K562 (cell line): ENCODE results near the gene ACHE. TPM values are rescaled to one million over a fixed set of nuclear protein-coding genes. Genes with fewer than 3 reads are reported as not detected.
A peak's percentile ranks its signal among the peaks of the same experiment; 100 is the strongest.

Experiments
- BMI1 ChIP-seq: fragments of 150-350 bp; IDR thresholded peaks from 2 replicates; pipeline ENCODE4 v1.6.1; 2014; ENCODE audit warnings: low read length
- CAMTA2 ChIP-seq: fragments of 250-450 bp; sonication (Bioruptor Pico); conservative IDR thresholded peaks from 2 replicates; pipeline ENCODE4 v1.5.1; 2022
- CBX1 ChIP-seq: sonication (generic); IDR thresholded peaks from 2 replicates; pipeline ENCODE4 v1.6.1; 2016; ENCODE audit warnings: antibody characterized with exemption, low read depth, mild to moderate bottlenecking
- CBX5 ChIP-seq: IDR thresholded peaks from 2 replicates; pipeline ENCODE4 v1.6.1; 2014; ENCODE audit warnings: low read depth, borderline replicate concordance
- COPS2 ChIP-seq: fragments of 450-650 bp; conservative IDR thresholded peaks from 2 replicates; pipeline ENCODE4 v1.6.1; 2016; ENCODE audit warnings: mild to moderate bottlenecking, moderate library complexity
- CTBP1 ChIP-seq: fragments of 450-650 bp; IDR thresholded peaks from 2 replicates; pipeline ENCODE4 v1.6.1; 2016; ENCODE audit warnings: borderline replicate concordance
- HDAC6 ChIP-seq: IDR thresholded peaks from 2 replicates; pipeline ENCODE4 v1.6.1; 2012; ENCODE audit warnings: low read depth, mild to moderate bottlenecking, control low read depth, inconsistent platforms, low read length, moderate library complexity
- KDM4B ChIP-seq, 2 experiments: fragments of 450-650 bp in 1 of 2; sonication (generic) in 1 of 2; IDR thresholded peaks; 2 replicates each; pipeline ENCODE4 v1.6.1; 2016 to 2017; ENCODE audit warnings: borderline replicate concordance in 2 of 2, antibody characterized with exemption in 1 of 2, low read depth in 1 of 2, mild to moderate bottlenecking in 1 of 2
- L3MBTL2 ChIP-seq: fragments of 450-650 bp; IDR thresholded peaks from 2 replicates; pipeline ENCODE4 v1.6.1; 2016; ENCODE audit warnings: mild to moderate bottlenecking, moderate library complexity
- MXI1 ChIP-seq: IDR thresholded peaks from 2 replicates; pipeline ENCODE4 v1.6.1; 2011; ENCODE audit warnings: low read depth, mild to moderate bottlenecking, improper control_type of control experiment, low read length
- NCOA2 ChIP-seq, 2 experiments: fragments of 450-650 bp; IDR thresholded peaks; 2 replicates each; pipeline ENCODE4 v1.6.1; 2018; ENCODE audit warnings: mild to moderate bottlenecking in 2 of 2, moderate library complexity in 1 of 2; ENCODE audit not compliant: partially characterized antibody in 2 of 2
- NR4A1 ChIP-seq, 2 experiments: fragments of 250-450 bp in 1 of 2; fragments of 450-650 bp in 1 of 2; sonication (Bioruptor Pico) in 1 of 2; IDR thresholded peaks; 2 replicates each; pipeline versions ENCODE4 v1.4.0 to v1.6.1; 2016 to 2020; ENCODE audit warnings: mild to moderate bottlenecking in 2 of 2, missing compliant biosample characterization in 1 of 2, missing genetic modification characterization in 1 of 2, moderate library complexity in 1 of 2
- PRMT5 ChIP-seq: sonication (generic); formaldehyde crosslinking; IDR thresholded peaks from 2 replicates; pipeline ENCODE4 v1.5.0; 2020; ENCODE audit warnings: missing genetic modification reagents
- RBM15 ChIP-seq: fragments of 200-400 bp; formaldehyde crosslinking; IDR thresholded peaks from 2 replicates; pipeline ENCODE4 v1.6.1; 2018; ENCODE audit warnings: mild to moderate bottlenecking, low read length, moderate library complexity; ENCODE audit not compliant: insufficient read depth
- SRSF1 ChIP-seq: fragments of 200-400 bp; formaldehyde crosslinking; IDR thresholded peaks from 2 replicates; pipeline ENCODE4 v1.6.1; 2017; ENCODE audit warnings: mild to moderate bottlenecking, low read depth, low read length, moderate library complexity
- TAF1 ChIP-seq: IDR thresholded peaks from 2 replicates; pipeline ENCODE4 v1.6.1; 2011; ENCODE audit warnings: mild to moderate bottlenecking, low read length, moderate library complexity; ENCODE audit not compliant: insufficient read depth, control insufficient read depth, severe bottlenecking; ENCODE audit errors: extremely low read depth
- WHSC1 ChIP-seq: IDR thresholded peaks from one replicate; pipeline ENCODE4 v1.6.1; 2012; ENCODE audit warnings: low read length, control low read depth, inconsistent platforms
- ZBTB7A ChIP-seq: IDR thresholded peaks from 2 replicates; pipeline ENCODE4 v1.6.1; 2011; ENCODE audit warnings: low read depth, mild to moderate bottlenecking, low read length, moderate library complexity, borderline replicate concordance; ENCODE audit not compliant: control insufficient read depth
- ZC3H11A ChIP-seq: IDR thresholded peaks from 2 replicates; pipeline ENCODE4 v1.6.1; 2012; ENCODE audit warnings: low read depth, low read length, improper control_type of control experiment
- ZNF830 ChIP-seq: fragments of 250-450 bp; sonication (Bioruptor Pico); IDR thresholded peaks from 2 replicates; pipeline ENCODE4 v1.5.0; 2021; ENCODE audit warnings: mild to moderate bottlenecking
- polyA plus RNA-seq, 8 experiments: library from polyadenylated mRNA; depleted of rRNA in 4 of 8; stranded (reverse) in 5 of 8; unstranded in 3 of 8; fragments of >200 nt; fragmentation: Nextera tagmentation in 2 of 8; fragmentation: Illumina TruSeq in 1 of 8; extraction: Ambion mirVana in 2 of 8; extraction: Trizol in 1 of 8; gene quantifications; 2 replicates each; pipeline versions ENCODE4 v1.2.1 to v1.2.3, GENCODE V29; 2011 to 2014; ENCODE audit warnings: inconsistent platforms in 1 of 8, missing spikeins in 1 of 8
- total RNA-seq, 7 experiments: library from RNA; depleted of rRNA in 6 of 7; stranded (reverse); fragments of >200 nt in 6 of 7; fragmentation: Illumina TruSeq in 2 of 7; extraction: Trizol in 2 of 7; gene quantifications; 2 replicates each; pipeline versions ENCODE4 v1.2.1 to v1.2.3, GENCODE V29; 2011 to 2021; ENCODE audit warnings: low replicate concordance in 1 of 7
- TF ChIP-seq, protein P1 (sequence below), 2 experiments: fragments of 250-450 bp in 1 of 2; fragments of 450-650 bp in 1 of 2; sonication (Bioruptor Pico) in 1 of 2; IDR thresholded peaks; 2 replicates each; pipeline versions ENCODE4 v1.6.1 to v1.8.0; 2016 to 2021; ENCODE audit warnings: mild to moderate bottlenecking in 2 of 2, moderate library complexity in 2 of 2, missing compliant biosample characterization in 1 of 2, missing genetic modification characterization in 1 of 2
- TF ChIP-seq, protein P2 (sequence below): fragments of 250-450 bp; sonication (Bioruptor Pico); IDR thresholded peaks from 2 replicates; pipeline ENCODE4 v1.8.0; 2021; ENCODE audit warnings: borderline replicate concordance, mild to moderate bottlenecking, moderate library complexity; ENCODE audit not compliant: poor library complexity, severe bottlenecking
- TF ChIP-seq, protein P3 (sequence below): fragments of 450-650 bp; formaldehyde crosslinking; IDR thresholded peaks from 2 replicates; pipeline ENCODE4 v1.4.0; 2022; ENCODE audit warnings: mild to moderate bottlenecking, moderate library complexity
- TF ChIP-seq, protein P4 (sequence below): IDR thresholded peaks from 2 replicates; pipeline ENCODE4 v1.6.1; 2012; ENCODE audit warnings: low read depth, low read length, improper control_type of control experiment, borderline replicate concordance

ACHE gene
- total and polyA plus RNA-seq, 9 of the 15 experiments (the other 6 are each of a cell fraction or from before 2014, with no cell fraction given), result 0.04 to 8.8 (median 1.9) TPM

DNA sequence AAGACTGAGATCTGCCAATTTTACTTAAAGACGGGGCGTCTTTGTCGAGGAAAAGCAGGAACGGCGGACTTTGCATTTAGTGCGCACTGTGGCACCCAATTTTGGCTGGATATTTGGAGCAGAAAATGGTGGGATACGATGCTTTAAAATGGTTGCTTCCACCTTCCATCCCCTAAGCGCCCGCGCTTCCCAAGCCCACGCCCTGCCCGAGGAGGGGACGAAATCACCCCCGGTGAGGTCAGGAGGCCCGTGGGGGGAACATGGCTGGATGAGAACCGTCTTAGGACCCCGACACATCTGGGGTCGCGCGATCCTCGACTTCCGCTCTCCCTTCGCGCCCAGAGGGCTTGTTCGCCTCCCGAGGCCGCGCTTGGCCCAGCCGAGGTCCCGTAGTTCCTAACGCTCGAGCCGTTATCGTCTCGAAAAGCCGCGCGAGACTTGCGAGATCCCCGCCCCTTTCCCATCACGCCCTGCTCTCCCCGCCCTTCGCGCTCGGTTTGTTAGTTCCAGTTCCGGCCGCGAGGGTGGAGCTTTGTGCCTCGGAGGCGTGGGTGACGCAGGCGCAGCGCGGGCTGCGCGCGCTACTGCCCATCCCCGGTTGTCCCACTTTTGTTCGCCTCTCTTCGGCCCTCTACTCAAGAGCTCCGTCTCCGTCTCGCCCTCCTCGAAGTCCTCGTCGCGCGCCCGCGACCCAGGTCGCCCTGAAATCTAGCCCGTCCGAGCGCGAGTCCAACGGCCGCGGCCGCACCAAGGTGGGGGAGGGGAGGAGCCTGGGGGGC, 20.9 kb downstream of the ACHE start, which contains the start of gene SRRT (continued):
- peak; percentile 84; the same call in 1 of the 2 replicates for TF ChIP-seq CTBP1
- TF ChIP-seq CBX1, result peak; percentile 92
- no peak for TF ChIP-seq HDAC6
- TF ChIP-seq PRMT5 (CRISPR knock-in tag), result no peak
- TF ChIP-seq COPS2, result no peak
- TF ChIP-seq BMI1, result no peak
- TF ChIP-seq RBM15, result no peak
- TF ChIP-seq, protein P1, sequence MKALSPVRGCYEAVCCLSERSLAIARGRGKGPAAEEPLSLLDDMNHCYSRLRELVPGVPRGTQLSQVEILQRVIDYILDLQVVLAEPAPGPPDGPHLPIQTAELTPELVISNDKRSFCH (CRISPR knock-in tag; IDR thresholded peaks at IDR 0.05), result no peak; the same call in 1 of the 2 replicates
- TF ChIP-seq, protein P1 (tag; IDR thresholded peaks at IDR 0.05), result peak; percentile 88
- TF ChIP-seq TAF1, result peak; percentile 95
- TF ChIP-seq NCOA2 (IDR thresholded peaks at IDR 0.05; ENCODE audit: partially characterized antibody in 2 of 2), result no peak
- TF ChIP-seq KDM4B (IDR thresholded peaks at IDR 0.05; ENCODE audit: borderline replicate concordance in 2 of 2, low read depth in 1 of 2), result peak in 1 of 2 experiments; percentile 69; a peak in 1 of 4 replicates
- TF ChIP-seq CBX5, result no peak
- peak; percentile 94 for TF ChIP-seq L3MBTL2
- TF ChIP-seq, protein P2, sequence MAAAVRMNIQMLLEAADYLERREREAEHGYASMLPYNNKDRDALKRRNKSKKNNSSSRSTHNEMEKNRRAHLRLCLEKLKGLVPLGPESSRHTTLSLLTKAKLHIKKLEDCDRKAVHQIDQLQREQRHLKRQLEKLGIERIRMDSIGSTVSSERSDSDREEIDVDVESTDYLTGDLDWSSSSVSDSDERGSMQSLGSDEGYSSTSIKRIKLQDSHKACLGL, result no peak
- TF ChIP-seq, protein P3, sequence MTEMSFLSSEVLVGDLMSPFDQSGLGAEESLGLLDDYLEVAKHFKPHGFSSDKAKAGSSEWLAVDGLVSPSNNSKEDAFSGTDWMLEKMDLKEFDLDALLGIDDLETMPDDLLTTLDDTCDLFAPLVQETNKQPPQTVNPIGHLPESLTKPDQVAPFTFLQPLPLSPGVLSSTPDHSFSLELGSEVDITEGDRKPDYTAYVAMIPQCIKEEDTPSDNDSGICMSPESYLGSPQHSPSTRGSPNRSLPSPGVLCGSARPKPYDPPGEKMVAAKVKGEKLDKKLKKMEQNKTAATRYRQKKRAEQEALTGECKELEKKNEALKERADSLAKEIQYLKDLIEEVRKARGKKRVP (CRISPR knock-in tag), result peak; percentile 66
- no peak for TF ChIP-seq SRSF1
- no peak for TF ChIP-seq WHSC1
- peak; percentile 92 for TF ChIP-seq ZC3H11A
- TF ChIP-seq, protein P4, sequence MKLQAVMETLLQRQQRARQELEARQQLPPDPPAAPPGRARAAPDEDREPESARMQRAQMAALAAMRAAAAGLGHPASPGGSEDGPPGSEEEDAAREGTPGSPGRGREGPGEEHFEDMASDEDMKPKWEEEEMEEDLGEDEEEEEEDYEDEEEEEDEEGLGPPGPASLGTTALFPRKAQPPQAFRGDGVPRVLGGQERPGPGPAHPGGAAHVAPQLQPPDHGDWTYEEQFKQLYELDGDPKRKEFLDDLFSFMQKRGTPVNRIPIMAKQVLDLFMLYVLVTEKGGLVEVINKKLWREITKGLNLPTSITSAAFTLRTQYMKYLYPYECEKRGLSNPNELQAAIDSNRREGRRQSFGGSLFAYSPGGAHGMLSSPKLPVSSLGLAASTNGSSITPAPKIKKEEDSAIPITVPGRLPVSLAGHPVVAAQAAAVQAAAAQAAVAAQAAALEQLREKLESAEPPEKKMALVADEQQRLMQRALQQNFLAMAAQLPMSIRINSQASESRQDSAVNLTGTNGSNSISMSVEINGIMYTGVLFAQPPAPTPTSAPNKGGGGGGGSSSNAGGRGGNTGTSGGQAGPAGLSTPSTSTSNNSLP, result no peak
- TF ChIP-seq ZNF830 (CRISPR knock-in tag), result peak; percentile 93
- peak; percentile 64; the same call in 1 of the 2 replicates for TF ChIP-seq MXI1
- peak; percentile 90; the same call in 1 of the 2 replicates for TF ChIP-seq NR4A1 (CRISPR knock-in tag; IDR thresholded peaks at IDR 0.05)
- TF ChIP-seq NR4A1 (tag; IDR thresholded peaks at IDR 0.05), result peak; percentile 67; the same call in 1 of the 2 replicates
- peak; percentile 90 for TF ChIP-seq ZBTB7A
- peak; percentile 89; the same call in 1 of the 2 replicates for TF ChIP-seq CAMTA2 (CRISPR knock-in tag)
